Uterus (tissue), 4 donors: Measurements from ENCODE around the gene SLC44A4. TPM values are rescaled to one million over a fixed set of nuclear protein-coding genes. Genes with fewer than 3 reads are reported as not detected.

Experiments
- DNase-seq, 2 donors: peaks; one replicate each; pipeline ENCODE4 v3.0.0-alpha.2; 2019 to 2020
- H3K27ac ChIP-seq, 2 donors: fragments of 200-600 bp; sonication (generic); 1 replicate in 1 of 2; 2 replicates in 1 of 2; pipeline ENCODE4 v1.5.1; 2016 to 2018
- H3K27me3 ChIP-seq, 2 donors: fragments of 200-600 bp; sonication (generic); one replicate each; pipeline ENCODE4 v1.5.1; 2018 to 2019; ENCODE audit warnings: control low read depth in 1 of 2
- H3K36me3 ChIP-seq, 2 donors: fragments of 200-600 bp; sonication (generic); one replicate each; pipeline ENCODE4 v1.5.1; 2019; ENCODE audit warnings: control low read depth in 1 of 2
- H3K4me1 ChIP-seq, 2 donors: fragments of 200-600 bp; sonication (generic); one replicate each; pipeline ENCODE4 v1.5.1; 2018 to 2019; ENCODE audit warnings: control low read depth in 1 of 2
- H3K4me3 ChIP-seq, 2 donors: fragments of 200-600 bp; sonication (generic); 1 replicate in 1 of 2; 2 replicates in 1 of 2; pipeline ENCODE4 v1.5.1; 2018 to 2019; ENCODE audit warnings: mild to moderate bottlenecking in 1 of 2
- H3K9me3 ChIP-seq, 2 donors: fragments of 200-600 bp; sonication (generic); one replicate each; pipeline ENCODE4 v1.5.1; 2019; ENCODE audit warnings: control low read depth in 1 of 2
- CTCF ChIP-seq, 4 experiments: fragments of 200-600 bp in 2 of 4; fragments of 450-650 bp in 2 of 4; sonication (generic) in 2 of 4; IDR thresholded peaks; one replicate each; pipeline ENCODE4 v1.5.1; 2016 to 2019; ENCODE audit warnings: antibody characterized with exemption in 4 of 4, mild to moderate bottlenecking in 2 of 4, moderate library complexity in 1 of 4
- POLR2A ChIP-seq, 2 donors: fragments of 450-650 bp; IDR thresholded peaks; one replicate each; pipeline ENCODE4 v1.6.1; 2016; ENCODE audit warnings: antibody characterized with exemption in 2 of 2, mild to moderate bottlenecking in 1 of 2, moderate library complexity in 1 of 2
- intact Hi-C: fragments of 100-400 bp; cut with DNase I; formaldehyde crosslinking; loops from one replicate; pipeline ENCODE4 v1.15.1; 2023; ENCODE audit warnings: low total_unique reads
- small RNA-seq: library from RNA; depleted of rRNA; stranded (forward); fragments of <200 nt; gene quantifications from one replicate; pipeline ENCODE3, GENCODE V24; 2016
- total RNA-seq, 4 donors: library from RNA; depleted of rRNA in 3 of 4; stranded (reverse); fragments of >200 nt in 3 of 4; gene quantifications; one replicate each; pipeline versions ENCODE4 v1.1.0 to v1.2.4, GENCODE V29; 2014 to 2023
- donor health status: DM: yes; HTN: yes; CAD: no.

SLC44A4 gene
- total RNA-seq, 4 donors from 2014 or later, result 5.0 to 46.1 (median 5.8) TPM

DNA sequence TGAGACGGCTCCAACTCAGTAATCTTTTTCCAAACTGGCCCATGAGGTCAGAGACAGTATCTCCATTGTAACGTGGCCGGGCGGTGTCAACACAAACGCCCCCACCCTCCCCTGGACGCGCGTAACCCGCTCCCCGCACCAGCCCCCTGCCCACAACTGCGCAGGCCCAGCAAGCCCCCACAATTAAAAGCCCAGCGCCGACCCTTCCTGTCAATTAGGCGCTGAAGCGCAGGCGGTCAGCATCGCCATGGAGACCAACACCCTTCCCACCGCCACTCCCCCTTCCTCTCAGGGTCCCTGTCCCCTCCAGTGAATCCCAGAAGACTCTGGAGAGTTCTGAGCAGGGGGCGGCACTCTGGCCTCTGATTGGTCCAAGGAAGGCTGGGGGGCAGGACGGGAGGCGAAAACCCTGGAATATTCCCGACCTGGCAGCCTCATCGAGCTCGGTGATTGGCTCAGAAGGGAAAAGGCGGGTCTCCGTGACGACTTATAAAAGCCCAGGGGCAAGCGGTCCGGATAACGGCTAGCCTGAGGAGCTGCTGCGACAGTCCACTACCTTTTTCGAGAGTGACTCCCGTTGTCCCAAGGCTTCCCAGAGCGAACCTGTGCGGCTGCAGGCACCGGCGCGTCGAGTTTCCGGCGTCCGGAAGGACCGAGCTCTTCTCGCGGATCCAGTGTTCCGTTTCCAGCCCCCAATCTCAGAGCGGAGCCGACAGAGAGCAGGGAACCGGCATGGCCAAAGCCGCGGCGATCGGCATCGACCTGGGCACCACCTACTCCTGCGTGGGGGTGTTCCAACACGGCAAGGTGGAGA, 63.6 kb downstream of the SLC44A4 start, which contains the start of the genes HSPA1A and HSPA1L:
TSS of gene HSPA1A (plus strand) at position 519 of the 814 bp plus-strand sequence. CDS start at position 733, 214 bp downstream.
TSS of gene HSPA1L (minus strand) at position 259 of the 814 bp plus-strand sequence. CDS start 3,311 bp downstream, outside the sequence.
- Histone ChIP-seq H3K9me3 (no peaks in the 10 kb centered on the region), H3K4me1 (peaks cover 0 to 4% of the 10 kb centered on the region in 2 donors), H3K36me3 (no peaks in the 10 kb centered on the region), H3K27ac (peak within 1 kb of the TSS; percentile 96 to 100), H3K4me3 (peak within 1 kb of the TSS; percentile 58 to 67), H3K27me3 (no peaks in the 10 kb centered on the region)
- TF ChIP-seq CTCF (IDR thresholded peaks at IDR 0.05), result peak in 1 of 4 experiments; percentile 21
- TF ChIP-seq POLR2A (IDR thresholded peaks at IDR 0.05), result peak; percentile 100
- intact Hi-C loops, result no loop called here
- DNase-seq, result peak; percentile 97 to 98

GRCh38 chr6:31814677-31815024, 64.1 kb downstream of the SLC44A4 start:
- peak overlapping the region; percentile 58 to 67 for H3K4me3 ChIP-seq
- H3K27ac ChIP-seq, result peak overlapping the region; percentile 96 to 100
- no peaks in the 10 kb centered on the region for H3K27me3 ChIP-seq
- no peaks in the 10 kb centered on the region for H3K9me3 ChIP-seq
- intact Hi-C loops, result no loop called here
- no peaks in the 10 kb centered on the region for H3K4me1 ChIP-seq
- TF ChIP-seq POLR2A (IDR thresholded peaks at IDR 0.05) (peak; percentile 37 to 92), CTCF (IDR thresholded peaks at IDR 0.05) (no peak)
- no peaks in the 10 kb centered on the region for H3K36me3 ChIP-seq
- DNase-seq, result peak; percentile 96 to 99

GRCh38 chr6:31813465-31813849, 65.3 kb downstream of the SLC44A4 start:
- no peak for TF ChIP-seq POLR2A (IDR thresholded peaks at IDR 0.05)
- no peak for TF ChIP-seq CTCF (IDR thresholded peaks at IDR 0.05)
- H3K4me1 ChIP-seq, result no peaks in the 10 kb centered on the region
- peak overlapping the region; percentile 96 to 100 for H3K27ac ChIP-seq
- H3K36me3 ChIP-seq, result no peaks in the 10 kb centered on the region
- H3K9me3 ChIP-seq, result no peaks in the 10 kb centered on the region
- no peak for DNase-seq
- no peaks in the 10 kb centered on the region for H3K27me3 ChIP-seq
- intact Hi-C loops, result no loop called here
- peak overlapping the region in 1 of 2 donors; percentile 32 for H3K4me3 ChIP-seq

Small RNA genes within 50 kb of the gene (small RNA-seq; reads per million reads assigned to genes)
- 245 reads per million, percentile 96 among the genes with 10 or more reads in this experiment for gene SNORD48
- not detected for gene SNORD52

Other genes with a start within 250 kb of the SLC44A4 start
- gene BAG6, start 226.3 kb downstream of the SLC44A4 start, total RNA-seq, result 100 to 1,000 TPM in 3 of 4 donors, 10 to 100 TPM in 1; 92.2 to 233 (median 139) TPM
- gene APOM, start 223.1 kb downstream of the SLC44A4 start, total RNA-seq, result 1 to 10 TPM in 3 of 4 donors, not detected in 1; 1.9 to 2.9 (median 2.6) TPM
- 10 to 100 TPM in 3 of 4 donors, 1 to 10 TPM in 1; 6.2 to 31.9 (median 24.6) TPM for gene C6orf47, start 218.2 kb downstream of the SLC44A4 start, total RNA-seq
- 10 to 100 TPM in 3 of 4 donors, 1 to 10 TPM in 1; 5.1 to 25.6 (median 15.4) TPM for gene GPANK1, start 214.0 kb downstream of the SLC44A4 start, total RNA-seq
- 100 to 1,000 TPM in 3 of 4 donors, 10 to 100 TPM in 1; 67.5 to 157 (median 107) TPM for gene CSNK2B, start 212.9 kb downstream of the SLC44A4 start, total RNA-seq
- 10 to 100 TPM in 1 of 4 donors, 1 to 10 TPM in 3; 1.0 to 27.4 (median 4.3) TPM for gene LY6G5B, start 209.0 kb downstream of the SLC44A4 start, total RNA-seq
- 1 to 10 TPM in 3 of 4 donors, not detected in 1; 1.0 to 4.4 (median 3.8) TPM for gene LY6G5C, start 197.9 kb downstream of the SLC44A4 start, total RNA-seq
- 10 to 100 TPM; 25.9 to 50.9 (median 37.9) TPM for gene ABHD16A, start 175.7 kb downstream of the SLC44A4 start, total RNA-seq
- gene LY6G6F, start 172.1 kb downstream of the SLC44A4 start, total RNA-seq, result not detected
- gene LY6G6D, start 163.6 kb downstream of the SLC44A4 start, total RNA-seq, result 1 to 10 TPM in 1 of 4 donors, not detected in 3; 2.0 TPM
- 1 to 10 TPM in 1 of 4 donors, not detected in 3; 1.4 TPM for gene LY6G6C, start 157.3 kb downstream of the SLC44A4 start, total RNA-seq
- gene MPIG6B, start 155.6 kb downstream of the SLC44A4 start, total RNA-seq, result under 1 TPM in 1 of 4 donors, not detected in 3; 0.49 TPM
- 100 to 1,000 TPM in 3 of 4 donors, 10 to 100 TPM in 1; 97.6 to 240 (median 158) TPM for gene DDAH2, start 149.7 kb downstream of the SLC44A4 start, total RNA-seq
- gene CLIC1, start 142.5 kb downstream of the SLC44A4 start, total RNA-seq, result 100 to 1,000 TPM; 173 to 328 (median 216) TPM
- 10 to 100 TPM in 3 of 4 donors, not detected in 1; 16.7 to 41.5 (median 22.1) TPM for gene MSH5, start 139.0 kb downstream of the SLC44A4 start, total RNA-seq
- 1 to 10 TPM in 2 of 4 donors, not detected in 2; 1.7 to 4.4 TPM for gene SAPCD1, start 116.3 kb downstream of the SLC44A4 start, total RNA-seq
- gene VWA7, start 101.7 kb downstream of the SLC44A4 start, total RNA-seq, result 10 to 100 TPM in 1 of 4 donors, 1 to 10 TPM in 2, under 1 TPM in 1; 0.88 to 24.1 (median 3.1) TPM
- 100 to 1,000 TPM in 1 of 4 donors, 10 to 100 TPM in 3; 35.6 to 118 (median 53.4) TPM for gene VARS1, start 83.2 kb downstream of the SLC44A4 start, total RNA-seq
- gene LSM2, start 72.0 kb downstream of the SLC44A4 start, total RNA-seq, result 100 to 1,000 TPM in 1 of 4 donors, 10 to 100 TPM in 3; 37.1 to 119 (median 58.7) TPM
- gene HSPA1L, start 63.7 kb downstream of the SLC44A4 start, total RNA-seq, result 1 to 10 TPM in 3 of 4 donors, under 1 TPM in 1; 0.59 to 4.6 (median 2.3) TPM
- gene HSPA1A, start 63.5 kb downstream of the SLC44A4 start, total RNA-seq, result 100 to 1,000 TPM in 3 of 4 donors, 10 to 100 TPM in 1; 98.8 to 261 (median 170) TPM
- gene HSPA1B, start 51.3 kb downstream of the SLC44A4 start, total RNA-seq, result 100 to 1,000 TPM in 2 of 4 donors, 10 to 100 TPM in 2; 40.3 to 268 (median 152) TPM
- 10 to 100 TPM; 20.5 to 28.4 (median 23.4) TPM for gene NEU1, start 16.2 kb downstream of the SLC44A4 start, total RNA-seq
- 10 to 100 TPM; 13.8 to 72.4 (median 66.2) TPM for gene EHMT2, start 18.7 kb upstream of the SLC44A4 start, total RNA-seq
- 10 to 100 TPM in 2 of 4 donors, 1 to 10 TPM in 1, not detected in 1; 2.4 to 15.3 (median 11.0) TPM for gene ZBTB12, start 23.1 kb upstream of the SLC44A4 start, total RNA-seq
- gene C2, start 48.7 kb upstream of the SLC44A4 start, total RNA-seq, result 10 to 100 TPM in 1 of 4 donors, 1 to 10 TPM in 3; 4.1 to 24.8 (median 4.6) TPM
- gene CFB, start 67.1 kb upstream of the SLC44A4 start, total RNA-seq, result 10 to 100 TPM in 2 of 4 donors, 1 to 10 TPM in 1, not detected in 1; 6.2 to 32.6 (median 31.5) TPM
- gene NELFE, start 80.0 kb upstream of the SLC44A4 start, total RNA-seq, result 10 to 100 TPM; 30.3 to 73.0 (median 51.4) TPM
- 10 to 100 TPM; 11.5 to 58.8 (median 35.6) TPM for gene SKIC2, start 80.2 kb upstream of the SLC44A4 start, total RNA-seq
- gene DXO, start 93.1 kb upstream of the SLC44A4 start, total RNA-seq, result 10 to 100 TPM in 3 of 4 donors, 1 to 10 TPM in 1; 10.0 to 36.6 (median 14.7) TPM
- gene C4A, start 103.1 kb upstream of the SLC44A4 start, total RNA-seq, result 100 to 1,000 TPM in 1 of 4 donors, 10 to 100 TPM in 2, 1 to 10 TPM in 1; 3.8 to 100 (median 32.3) TPM
- gene C4B, start 135.8 kb upstream of the SLC44A4 start, total RNA-seq, result 10 to 100 TPM; 12.4 to 97.5 (median 46.3) TPM
- 1 to 10 TPM in 1 of 4 donors, not detected in 3; 4.1 TPM for gene CYP21A2, start 159.4 kb upstream of the SLC44A4 start, total RNA-seq
- 100 to 1,000 TPM in 3 of 4 donors, 10 to 100 TPM in 1; 90.6 to 217 (median 181) TPM for gene TNXB, start 230.3 kb upstream of the SLC44A4 start, total RNA-seq
- 100 to 1,000 TPM in 1 of 4 donors, 10 to 100 TPM in 3; 16.4 to 121 (median 33.6) TPM for gene ATF6B, start 249.2 kb upstream of the SLC44A4 start, total RNA-seq